ENCODE results near the gene PRSS3.

Gene PRSS3

GRCh38 chr9:33776578-33776977 is 18.8 kb upstream of the PRSS3 start:
- ChIA-PET POLR2A (ENCODE audit: low non-redundant PET) (no interaction called here), CTCF (interaction anchor here (0.7 kb wide), 1 partner anchor 39 kb away, joined by 5 read pairs; no protein-coding TSS in a partner anchor)
- no peak for DNase-seq (ENCODE audit: low spot score)
- no peak for TF ChIP-seq CTCF (conservative IDR thresholded peaks at IDR 0.05; ENCODE audit: low read depth)
- no peak overlapping the region for H3K27ac ChIP-seq

GRCh38 chr9:33778700-33779351 is 16.5 kb upstream of the PRSS3 start:
- DNase-seq (ENCODE audit: low spot score), result peak; percentile 71
- peak; percentile 98 for TF ChIP-seq CTCF (conservative IDR thresholded peaks at IDR 0.05; ENCODE audit: low read depth)
- CTCF ChIA-PET, result interaction anchor here (0.5 to 2.6 kb wide), 9 partner anchors 15 to 430 kb away, joined by 3 to 15 read pairs (median 3); no protein-coding TSS in a partner anchor

DNA sequence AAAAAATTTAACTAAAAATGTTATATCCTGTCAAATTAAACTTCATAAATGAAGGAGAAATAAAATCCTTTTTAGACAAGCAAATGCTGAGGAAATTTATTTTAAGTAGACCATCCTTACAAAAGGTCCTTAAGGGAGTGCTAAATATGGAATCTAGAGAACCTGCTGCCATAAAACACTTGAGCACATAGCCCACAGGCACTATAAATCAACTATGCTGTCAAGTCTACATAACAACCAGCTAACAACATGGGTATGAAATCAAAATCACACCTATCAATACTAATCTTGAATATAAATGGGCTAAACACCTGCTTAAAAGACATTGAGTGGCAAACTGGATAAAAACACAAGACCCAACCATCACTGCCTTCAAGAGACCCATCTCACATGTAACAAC is 15.1 kb upstream of the PRSS3 start:
- no peak for DNase-seq (ENCODE audit: low spot score)
- ChIA-PET POLR2A (ENCODE audit: low non-redundant PET) (no interaction called here), CTCF (interaction anchor here (0.7 to 2.6 kb wide), 2 partner anchors 35 to 42 kb away, joined by 4 to 15 read pairs; no protein-coding TSS in a partner anchor)
- H3K27ac ChIP-seq, result no peak overlapping the region
- TF ChIP-seq CTCF (conservative IDR thresholded peaks at IDR 0.05; ENCODE audit: low read depth), result no peak

More at GRCh38 chr9:33778700-33779351, 16.5 kb upstream of the PRSS3 start:
- POLR2A ChIA-PET (ENCODE audit: low non-redundant PET), result no interaction called here
- peak overlapping the region; percentile 91 for H3K27ac ChIP-seq

GRCh38 chr9:33781736-33782135 is 13.6 kb upstream of the PRSS3 start:
- H3K27ac ChIP-seq, result peak overlapping the region; percentile 60
- no peak for DNase-seq (ENCODE audit: low spot score)
- no peak for TF ChIP-seq CTCF (conservative IDR thresholded peaks at IDR 0.05; ENCODE audit: low read depth)
- POLR2A ChIA-PET (ENCODE audit: low non-redundant PET), result no interaction called here
- CTCF ChIA-PET, result no interaction called here

DNA sequence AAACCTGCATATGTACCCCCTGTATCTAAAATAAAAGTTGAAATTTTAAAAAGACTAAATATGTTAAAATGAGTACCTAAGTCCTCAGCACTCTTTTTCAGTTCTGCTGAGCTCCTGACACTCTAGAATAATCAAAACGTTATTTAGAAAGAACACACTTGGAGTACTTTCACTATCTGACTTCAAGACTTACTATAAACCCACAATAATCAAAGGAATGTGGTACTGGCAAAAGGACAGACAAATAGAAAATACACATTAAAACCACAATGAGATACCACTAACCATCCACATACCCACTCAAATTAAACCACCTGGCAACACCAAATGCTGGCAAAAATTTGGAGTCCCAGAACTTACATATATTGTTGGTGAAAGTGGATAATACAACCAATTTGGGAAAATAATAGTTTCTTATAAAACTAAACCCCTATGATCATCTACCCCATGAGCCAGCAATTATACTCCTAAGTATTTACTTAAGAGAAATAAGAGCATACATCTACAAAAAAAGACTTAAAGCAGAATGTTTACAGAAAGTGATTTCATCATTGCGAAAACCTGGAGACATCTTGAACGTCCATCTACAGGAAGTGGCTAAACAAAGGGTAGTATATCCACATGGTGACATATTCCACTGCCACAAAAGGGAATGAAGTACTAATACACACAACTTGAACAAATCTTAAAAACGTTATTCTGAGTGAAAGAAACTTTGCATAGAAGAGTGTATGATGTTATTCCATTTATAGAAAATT is 12.8 kb upstream of the PRSS3 start:
- no peak for TF ChIP-seq CTCF (conservative IDR thresholded peaks at IDR 0.05; ENCODE audit: low read depth)
- ChIA-PET CTCF (no interaction called here), POLR2A (ENCODE audit: low non-redundant PET) (no interaction called here)
- H3K27ac ChIP-seq, result no peak overlapping the region
- DNase-seq (ENCODE audit: low spot score), result no peak

DNA sequence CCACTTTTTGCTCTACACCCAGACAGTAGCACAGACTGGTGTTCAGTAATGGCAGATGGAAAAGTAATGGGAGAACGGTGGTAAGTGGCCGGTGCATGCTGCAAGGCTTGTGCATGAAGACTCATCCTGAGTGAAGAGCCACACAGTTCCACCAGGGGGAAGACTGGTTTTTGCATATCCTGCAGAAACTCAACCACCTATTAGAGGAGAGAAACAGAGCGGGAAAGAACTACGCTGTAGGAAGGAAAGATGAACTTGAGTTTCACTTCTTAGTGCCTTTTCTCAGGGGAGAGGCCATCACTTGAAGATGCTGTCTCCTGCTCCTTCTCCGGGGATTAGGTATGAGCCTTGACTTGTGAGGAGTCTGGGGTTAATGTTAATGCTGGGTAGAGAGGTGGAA is 9.4 kb upstream of the PRSS3 start:
- no peak for TF ChIP-seq CTCF (conservative IDR thresholded peaks at IDR 0.05; ENCODE audit: low read depth)
- CTCF ChIA-PET, result interaction anchor here (0.8 kb wide), 1 partner anchor 162 kb away, joined by 5 read pairs; no protein-coding TSS in a partner anchor
- POLR2A ChIA-PET (ENCODE audit: low non-redundant PET), result no interaction called here
- no peak for DNase-seq (ENCODE audit: low spot score)
- no peak overlapping the region for H3K27ac ChIP-seq
